Immature natural killer cell (primary cell): ENCODE measurements around the gene TUBGCP6. TPM values are rescaled to one million over a fixed set of nuclear protein-coding genes. Genes with fewer than 3 reads are reported as not detected.

Experiments
- DNase-seq, 3 donors: peaks; one replicate each; pipeline ENCODE4 v3.0.0; 2022; ENCODE audit warnings: mixed read lengths in 1 of 3
- H3K27ac Mint-ChIP-seq, 6 donors: one replicate each; pipeline ENCODE4 v1.8.0; 2020; ENCODE audit warnings: mixed read lengths in 6 of 6, mild to moderate bottlenecking in 5 of 6, inconsistent platforms in 4 of 6, moderate library complexity in 3 of 6
- H3K27me3 Mint-ChIP-seq, 3 donors: one replicate each; pipeline ENCODE4 v1.8.0; 2020 to 2021; ENCODE audit warnings: low read depth in 3 of 3, mild to moderate bottlenecking in 3 of 3, mixed read lengths in 3 of 3, moderate library complexity in 3 of 3, inconsistent platforms in 1 of 3
- H3K36me3 Mint-ChIP-seq, 3 donors: one replicate each; pipeline ENCODE4 v1.8.0; 2020; ENCODE audit warnings: mixed read lengths in 3 of 3, inconsistent platforms in 2 of 3, mild to moderate bottlenecking in 2 of 3
- H3K4me1 Mint-ChIP-seq, 2 donors: one replicate each; pipeline ENCODE4 v1.8.0; 2020; ENCODE audit warnings: inconsistent platforms in 2 of 2, mild to moderate bottlenecking in 2 of 2, mixed read lengths in 2 of 2, moderate library complexity in 1 of 2
- H3K4me3 Mint-ChIP-seq, 5 donors: one replicate each; pipeline ENCODE4 v1.8.0; 2020; ENCODE audit warnings: mild to moderate bottlenecking in 5 of 5, mixed read lengths in 5 of 5, inconsistent platforms in 3 of 5, moderate library complexity in 3 of 5
- H3K9me3 Mint-ChIP-seq, 6 donors: one replicate each; pipeline ENCODE4 v1.8.0; 2020; ENCODE audit warnings: mild to moderate bottlenecking in 6 of 6, mixed read lengths in 6 of 6, inconsistent platforms in 4 of 6, moderate library complexity in 3 of 6
- polyA plus RNA-seq, 3 donors: library from polyadenylated mRNA; unstranded; fragments of 300-500 nt; fragmentation: Illumina TruSeq; gene quantifications; one replicate each; pipeline ENCODE4 v1.2.3, GENCODE V29; 2021

The TUBGCP6 gene
- polyA plus RNA-seq, 3 donors from 2014 or later, result 5.2 to 18.0 (median 12.4) TPM

GRCh38 chr22:50246242-50247175 lies 1.7 kb upstream of the TUBGCP6 start:
- Mint-ChIP-seq H3K9me3 (no peaks in the 10 kb centered on the region), H3K4me3 (peak overlapping the region; percentile 50 to 97 (median 52)), H3K27ac (peak overlapping the region in 5 of 6 donors; percentile 26 to 92 (median 48)), H3K27me3 (peaks cover 5 to 13% (median 9%) of the 10 kb centered on the region in 3 donors), H3K36me3 (peaks cover 0 to 3% (median 3%) of the 10 kb centered on the region in 3 donors), H3K4me1 (peaks cover 30 to 56% of the 10 kb centered on the region in 2 donors)
- no peak for DNase-seq

GRCh38 chr22:50245214-50246072 lies 620 bp upstream of the TUBGCP6 start:
- Mint-ChIP-seq H3K9me3 (no peaks in the 10 kb centered on the region), H3K4me3 (peak overlapping the region; percentile 94 to 100 (median 97)), H3K27me3 (peaks cover 5 to 9% (median 9%) of the 10 kb centered on the region in 3 donors), H3K4me1 (peaks cover 38 to 59% of the 10 kb centered on the region in 2 donors), H3K36me3 (peaks cover 0 to 3% (median 3%) of the 10 kb centered on the region in 3 donors), H3K27ac (peak overlapping the region; percentile 95 to 99 (median 98))
- no peak for DNase-seq

- Mint-ChIP-seq H3K27ac (peak overlapping the region; percentile 95 to 99 (median 98)), H3K4me1 (peaks cover 38 to 51% of the 10 kb centered on the region in 2 donors), H3K36me3 (peaks cover 0 to 3% (median 3%) of the 10 kb centered on the region in 3 donors), H3K9me3 (no peaks in the 10 kb centered on the region), H3K4me3 (peak overlapping the region; percentile 94 to 100 (median 97)), H3K27me3 (peaks cover 5 to 11% (median 9%) of the 10 kb centered on the region in 3 donors)
- no peak for DNase-seq
Observed at GRCh38 chr22:50243685-50244419, 971 bp downstream of the TUBGCP6 start.

GRCh38 chr22:50242406-50242949 lies 2.3 kb downstream of the TUBGCP6 start:
- peak overlapping the region in 5 of 6 donors; percentile 30 to 87 (median 79) for H3K27ac Mint-ChIP-seq
- no peak for DNase-seq
- peaks cover 3 to 7% (median 4%) of the 10 kb centered on the region in 3 donors for H3K36me3 Mint-ChIP-seq
- peaks cover 2 to 10% (median 8%) of the 10 kb centered on the region in 3 donors for H3K27me3 Mint-ChIP-seq
- no peaks in the 10 kb centered on the region for H3K9me3 Mint-ChIP-seq
- peak overlapping the region; percentile 94 to 100 (median 97) for H3K4me3 Mint-ChIP-seq
- peaks cover 38 to 47% of the 10 kb centered on the region in 2 donors for H3K4me1 Mint-ChIP-seq

- Mint-ChIP-seq H3K4me1 (peaks cover 45 to 53% of the 10 kb centered on the region in 2 donors), H3K27ac (no peak overlapping the region), H3K27me3 (peaks cover 0 to 10% (median 0%) of the 10 kb centered on the region in 3 donors), H3K36me3 (peaks cover 4% of the 10 kb centered on the region in 3 donors), H3K4me3 (no peak overlapping the region), H3K9me3 (no peaks in the 10 kb centered on the region)
- no peak for DNase-seq
Observed at GRCh38 chr22:50238755-50239154, 6.1 kb downstream of the TUBGCP6 start.

- Mint-ChIP-seq H3K27ac (peak overlapping the region in 1 of 6 donors; percentile 45), H3K4me3 (peak overlapping the region in 1 of 5 donors; percentile 30), H3K27me3 (peaks cover 0 to 10% (median 0%) of the 10 kb centered on the region in 3 donors), H3K36me3 (peaks cover 4% of the 10 kb centered on the region in 3 donors), H3K4me1 (peaks cover 27 to 42% of the 10 kb centered on the region in 2 donors), H3K9me3 (no peaks in the 10 kb centered on the region)
- no peak for DNase-seq
Observed at GRCh38 chr22:50236731-50237409, 8.0 kb downstream of the TUBGCP6 start.

- Mint-ChIP-seq H3K27me3 (peaks cover 0 to 8% (median 0%) of the 10 kb centered on the region in 3 donors), H3K4me3 (no peak overlapping the region), H3K36me3 (peaks cover 4 to 16% (median 14%) of the 10 kb centered on the region in 3 donors), H3K9me3 (no peaks in the 10 kb centered on the region), H3K4me1 (peaks cover 20 to 30% of the 10 kb centered on the region in 2 donors), H3K27ac (no peak overlapping the region)
- DNase-seq, result no peak
Observed at GRCh38 chr22:50233223-50233622, 11.6 kb downstream of the TUBGCP6 start.

GRCh38 chr22:50232481-50233151 lies 12.2 kb downstream of the TUBGCP6 start:
- H3K9me3 Mint-ChIP-seq, result no peaks in the 10 kb centered on the region
- peaks cover 20 to 30% of the 10 kb centered on the region in 2 donors for H3K4me1 Mint-ChIP-seq
- DNase-seq, result no peak
- H3K4me3 Mint-ChIP-seq, result no peak overlapping the region
- peaks cover 0 to 16% (median 11%) of the 10 kb centered on the region in 3 donors for H3K36me3 Mint-ChIP-seq
- no peak overlapping the region for H3K27ac Mint-ChIP-seq
- H3K27me3 Mint-ChIP-seq, result peaks cover 0 to 8% (median 0%) of the 10 kb centered on the region in 3 donors

GRCh38 chr22:50229370-50229769 lies 15.5 kb downstream of the TUBGCP6 start:
- H3K9me3 Mint-ChIP-seq, result no peaks in the 10 kb centered on the region
- H3K4me3 Mint-ChIP-seq, result no peak overlapping the region
- H3K27ac Mint-ChIP-seq, result peak overlapping the region in 1 of 6 donors; percentile 6
- H3K27me3 Mint-ChIP-seq, result peaks cover 0 to 6% (median 0%) of the 10 kb centered on the region in 3 donors
- peaks cover 0 to 12% (median 12%) of the 10 kb centered on the region in 3 donors for H3K36me3 Mint-ChIP-seq
- peaks cover 5 to 9% of the 10 kb centered on the region in 2 donors for H3K4me1 Mint-ChIP-seq
- DNase-seq, result no peak

GRCh38 chr22:50228366-50228765 lies 16.5 kb downstream of the TUBGCP6 start:
- Mint-ChIP-seq H3K27ac (no peak overlapping the region), H3K9me3 (no peaks in the 10 kb centered on the region), H3K4me3 (no peak overlapping the region), H3K27me3 (peaks cover 0 to 8% (median 0%) of the 10 kb centered on the region in 3 donors), H3K4me1 (peaks cover 0 to 2% of the 10 kb centered on the region in 2 donors), H3K36me3 (peaks cover 0 to 20% (median 12%) of the 10 kb centered on the region in 3 donors)
- DNase-seq, result no peak

- peaks cover 0 to 2% of the 10 kb centered on the region in 2 donors for H3K4me1 Mint-ChIP-seq
- peaks cover 0 to 7% (median 0%) of the 10 kb centered on the region in 3 donors for H3K27me3 Mint-ChIP-seq
- no peak for DNase-seq
- no peak overlapping the region for H3K4me3 Mint-ChIP-seq
- H3K9me3 Mint-ChIP-seq, result no peaks in the 10 kb centered on the region
- peaks cover 0 to 23% (median 12%) of the 10 kb centered on the region in 3 donors for H3K36me3 Mint-ChIP-seq
- no peak overlapping the region for H3K27ac Mint-ChIP-seq
Observed at GRCh38 chr22:50227579-50228215, 17.1 kb downstream of the TUBGCP6 start.
